Neural cell (in vitro differentiated cells): ENCODE data around the gene SLC27A4.

Experiments
- CTCF ChIP-seq: fragments of 450-650 bp; IDR thresholded peaks from 2 replicates; pipeline ENCODE4 v1.5.1; 2014; ENCODE audit warnings: antibody characterized with exemption, mild to moderate bottlenecking, moderate library complexity; ENCODE audit not compliant: poor library complexity, severe bottlenecking
- EP300 ChIP-seq: fragments of 450-650 bp; conservative IDR thresholded peaks from 2 replicates; pipeline ENCODE4 v1.6.1; 2014; ENCODE audit warnings: antibody characterized with exemption, mild to moderate bottlenecking, moderate library complexity; ENCODE audit not compliant: poor library complexity, severe bottlenecking
- EZH2 ChIP-seq: fragments of 200-600, 300-800 bp; shearing (Covaris generic), sonication (generic); IDR thresholded peaks from 2 replicates; pipeline ENCODE4 v1.6.1; 2014; ENCODE audit warnings: antibody characterized with exemption, low read length, borderline replicate concordance, mild to moderate bottlenecking; ENCODE audit not compliant: insufficient read depth, poor library complexity, severe bottlenecking
- MXI1 ChIP-seq: fragments of 450-650 bp; conservative IDR thresholded peaks from 2 replicates; pipeline ENCODE4 v1.6.1; 2014; ENCODE audit warnings: antibody characterized with exemption, mild to moderate bottlenecking; ENCODE audit not compliant: poor library complexity, severe bottlenecking
- POLR2AphosphoS5 ChIP-seq: IDR thresholded peaks from 2 replicates; pipeline ENCODE4 v1.6.1; 2012
- RAD21 ChIP-seq: fragments of 450-650 bp; conservative IDR thresholded peaks from 2 replicates; pipeline ENCODE4 v1.6.1; 2014; ENCODE audit warnings: antibody characterized with exemption, mild to moderate bottlenecking, moderate library complexity
- SMC3 ChIP-seq: fragments of 450-650 bp; conservative IDR thresholded peaks from 2 replicates; pipeline ENCODE4 v1.6.1; 2014; ENCODE audit warnings: antibody characterized with exemption, mild to moderate bottlenecking, moderate library complexity; ENCODE audit not compliant: poor library complexity
- TAF1 ChIP-seq: IDR thresholded peaks from 2 replicates; pipeline ENCODE4 v1.6.1; 2012; ENCODE audit warnings: low read depth
- TF ChIP-seq, protein P1 (sequence below): IDR thresholded peaks from 2 replicates; pipeline ENCODE4 v1.6.1; 2012; ENCODE audit warnings: borderline replicate concordance

GRCh38 chr9:128297221-128297773, 43.0 kb upstream of the SLC27A4 start:
- TF ChIP-seq CTCF, result no peak
- no peak for TF ChIP-seq TAF1
- TF ChIP-seq POLR2AphosphoS5, result no peak
- TF ChIP-seq EP300, result no peak
- no peak for TF ChIP-seq EZH2
- no peak for TF ChIP-seq RAD21
- TF ChIP-seq, protein P1, sequence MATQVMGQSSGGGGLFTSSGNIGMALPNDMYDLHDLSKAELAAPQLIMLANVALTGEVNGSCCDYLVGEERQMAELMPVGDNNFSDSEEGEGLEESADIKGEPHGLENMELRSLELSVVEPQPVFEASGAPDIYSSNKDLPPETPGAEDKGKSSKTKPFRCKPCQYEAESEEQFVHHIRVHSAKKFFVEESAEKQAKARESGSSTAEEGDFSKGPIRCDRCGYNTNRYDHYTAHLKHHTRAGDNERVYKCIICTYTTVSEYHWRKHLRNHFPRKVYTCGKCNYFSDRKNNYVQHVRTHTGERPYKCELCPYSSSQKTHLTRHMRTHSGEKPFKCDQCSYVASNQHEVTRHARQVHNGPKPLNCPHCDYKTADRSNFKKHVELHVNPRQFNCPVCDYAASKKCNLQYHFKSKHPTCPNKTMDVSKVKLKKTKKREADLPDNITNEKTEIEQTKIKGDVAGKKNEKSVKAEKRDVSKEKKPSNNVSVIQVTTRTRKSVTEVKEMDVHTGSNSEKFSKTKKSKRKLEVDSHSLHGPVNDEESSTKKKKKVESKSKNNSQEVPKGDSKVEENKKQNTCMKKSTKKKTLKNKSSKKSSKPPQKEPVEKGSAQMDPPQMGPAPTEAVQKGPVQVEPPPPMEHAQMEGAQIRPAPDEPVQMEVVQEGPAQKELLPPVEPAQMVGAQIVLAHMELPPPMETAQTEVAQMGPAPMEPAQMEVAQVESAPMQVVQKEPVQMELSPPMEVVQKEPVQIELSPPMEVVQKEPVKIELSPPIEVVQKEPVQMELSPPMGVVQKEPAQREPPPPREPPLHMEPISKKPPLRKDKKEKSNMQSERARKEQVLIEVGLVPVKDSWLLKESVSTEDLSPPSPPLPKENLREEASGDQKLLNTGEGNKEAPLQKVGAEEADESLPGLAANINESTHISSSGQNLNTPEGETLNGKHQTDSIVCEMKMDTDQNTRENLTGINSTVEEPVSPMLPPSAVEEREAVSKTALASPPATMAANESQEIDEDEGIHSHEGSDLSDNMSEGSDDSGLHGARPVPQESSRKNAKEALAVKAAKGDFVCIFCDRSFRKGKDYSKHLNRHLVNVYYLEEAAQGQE, result no peak
- TF ChIP-seq SMC3, result no peak
- TF ChIP-seq MXI1, result no peak
